ENCODE measurements around the gene ALPG. TPM values are rescaled to one million over a fixed set of nuclear protein-coding genes. Genes with fewer than 3 reads are reported as not detected.
"Not testable (repeated sequence)": the region's sequence is repeated elsewhere in the genome, so short reads cannot be mapped to it uniquely, and the experiment has no call there.

ALPG gene
- not detected in 2 replicates for total RNA-seq (2014; rRNA removed; shearing (Covaris generic))

DNA sequence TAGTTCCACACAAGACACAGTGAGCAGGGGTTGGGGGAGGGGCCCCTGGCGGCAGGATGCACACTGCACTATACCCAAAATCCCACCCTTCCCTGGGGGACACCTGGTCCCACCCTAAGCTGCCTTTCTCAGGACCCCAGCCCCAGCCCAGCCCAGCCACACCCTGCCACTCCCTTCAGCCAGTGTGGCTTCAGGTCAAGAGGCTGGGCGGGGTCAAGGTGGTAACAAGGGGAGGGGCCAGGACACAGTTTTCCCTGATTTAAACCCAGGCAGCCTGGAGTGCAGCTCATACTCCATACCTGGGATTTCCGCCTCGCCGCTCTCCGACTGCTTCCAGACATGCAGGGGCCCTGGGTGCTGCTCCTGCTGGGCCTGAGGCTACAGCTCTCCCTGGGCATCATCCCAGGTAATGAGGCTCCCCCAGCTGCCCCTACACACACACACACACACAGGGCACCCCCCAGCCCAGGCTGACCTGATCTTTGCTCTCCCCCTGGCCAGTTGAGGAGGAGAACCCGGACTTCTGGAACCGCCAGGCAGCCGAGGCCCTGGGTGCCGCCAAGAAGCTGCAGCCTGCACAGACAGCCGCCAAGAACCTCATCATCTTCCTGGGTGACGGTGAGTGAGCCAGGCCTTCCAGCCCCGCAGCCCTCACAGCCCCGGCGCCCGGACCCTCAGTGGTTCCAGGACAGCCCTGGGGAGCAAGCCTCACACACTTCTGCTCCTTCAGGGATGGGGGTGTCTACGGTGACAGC lies at the start of gene ALPG:
TSS of gene ALPG (plus strand) at position 289 of the 755 bp plus-strand sequence. CDS start at position 340, 51 bp downstream.
- no peak for DNase-seq (ENCODE audit: low read depth)

DNA sequence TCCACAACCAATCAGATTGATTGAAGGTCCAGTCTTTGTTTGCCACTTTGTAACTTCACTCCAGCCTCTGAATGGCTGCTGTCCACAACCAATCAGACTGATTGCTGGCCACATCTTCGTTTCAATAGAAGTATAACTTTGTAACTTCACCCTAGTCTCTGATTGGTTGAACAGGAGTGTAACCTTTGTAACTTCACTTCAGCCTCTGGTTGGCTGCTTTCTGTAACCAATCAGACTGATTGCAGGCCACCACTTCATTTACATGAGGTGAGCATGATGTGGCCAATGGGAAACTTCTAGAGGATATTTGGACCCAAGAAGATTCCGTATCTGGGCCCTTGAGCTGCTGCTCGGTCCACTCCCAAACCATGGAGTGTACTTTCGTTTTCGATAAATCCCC lies 45.0 kb upstream of the ALPG start:
- DNase-seq (ENCODE audit: low read depth): no peak

GRCh38 chr2:232362174-232362900 lies 44.3 kb upstream of the ALPG start:
- no peak for DNase-seq (ENCODE audit: low read depth)

GRCh38 chr2:232363064-232363783 lies 43.4 kb upstream of the ALPG start:
- DNase-seq (ENCODE audit: low read depth): not testable (repeated sequence)

DNA sequence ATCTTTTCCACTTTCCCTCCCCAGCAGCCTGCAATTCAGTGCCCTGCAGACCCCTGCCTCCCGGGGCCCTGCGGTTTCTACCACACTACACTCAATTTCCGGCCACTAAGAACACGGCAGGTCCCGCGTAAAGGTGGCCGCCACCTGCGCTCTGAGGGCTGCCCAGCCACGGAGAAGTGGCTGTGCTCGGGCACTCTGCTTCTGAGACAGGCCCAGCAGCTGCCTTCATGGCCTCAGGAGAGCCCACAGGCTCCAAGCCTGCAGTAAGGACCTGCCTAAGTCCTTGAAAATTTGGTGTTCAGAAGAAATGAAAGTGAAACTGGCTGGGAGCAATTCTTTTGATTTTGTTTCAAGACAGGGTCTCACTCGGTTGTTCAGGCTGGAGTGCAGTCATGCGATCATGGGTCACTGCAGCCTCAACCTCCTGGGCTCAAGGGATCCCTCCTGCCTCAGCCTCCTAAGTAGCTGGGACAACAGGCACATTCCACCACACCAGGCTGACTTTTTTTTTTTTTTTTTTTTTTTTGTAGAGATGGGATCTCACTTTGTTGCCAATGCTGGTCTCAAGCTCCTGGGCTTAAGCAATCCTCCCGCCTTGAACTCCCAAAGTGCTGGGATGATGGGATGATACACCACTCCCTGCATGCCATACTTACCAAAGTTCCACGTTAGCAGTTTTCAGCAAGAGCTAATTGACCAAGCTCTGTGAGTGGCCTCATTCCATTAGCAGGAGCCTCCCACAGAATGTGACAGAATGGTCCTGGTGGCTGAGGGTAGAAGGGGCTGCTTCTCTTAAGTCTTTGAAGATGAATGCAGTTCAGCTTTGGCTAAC lies 42.6 kb upstream of the ALPG start:
- peak; percentile 19 for DNase-seq (ENCODE audit: low read depth)

DNA sequence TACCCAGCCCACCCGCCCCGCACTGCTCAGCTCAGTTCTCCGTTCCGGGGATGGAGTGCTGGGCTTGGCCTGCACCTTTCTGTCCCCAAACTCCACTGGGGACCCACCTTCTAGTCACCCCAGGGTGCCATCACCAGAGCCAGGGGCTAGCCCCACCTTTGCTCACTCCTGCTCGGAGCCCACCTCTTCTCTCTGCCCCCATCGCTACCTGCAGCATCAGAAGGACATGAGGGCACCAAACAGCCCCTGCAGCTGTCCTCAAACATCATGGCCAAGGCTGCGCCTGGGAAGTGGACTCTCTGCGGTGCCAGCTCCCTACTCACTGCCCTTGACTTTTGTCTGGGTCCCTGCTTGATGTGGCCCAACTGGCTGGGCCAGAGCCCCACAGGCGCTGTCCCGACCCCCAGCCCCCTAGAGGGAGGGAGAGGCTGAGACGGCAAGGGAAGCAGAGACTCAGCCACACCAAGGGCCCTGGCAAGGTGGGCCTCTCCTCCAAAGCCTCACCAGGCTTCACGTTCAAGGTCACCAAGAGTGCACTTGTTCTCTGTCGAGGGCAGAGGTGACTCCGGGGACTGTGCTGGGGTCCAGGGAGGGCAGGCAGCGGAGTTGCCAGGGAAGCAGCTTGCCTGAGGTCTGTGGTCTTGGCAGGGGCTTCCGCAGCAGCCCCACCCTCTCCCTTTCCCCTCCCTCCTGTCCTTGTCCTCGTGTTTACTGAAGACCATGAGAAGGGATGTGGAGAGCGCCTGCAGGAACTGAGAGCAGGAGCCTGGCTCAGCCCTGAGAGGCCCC lies 41.6 kb upstream of the ALPG start:
- DNase-seq (ENCODE audit: low read depth): not testable (repeated sequence)

DNA sequence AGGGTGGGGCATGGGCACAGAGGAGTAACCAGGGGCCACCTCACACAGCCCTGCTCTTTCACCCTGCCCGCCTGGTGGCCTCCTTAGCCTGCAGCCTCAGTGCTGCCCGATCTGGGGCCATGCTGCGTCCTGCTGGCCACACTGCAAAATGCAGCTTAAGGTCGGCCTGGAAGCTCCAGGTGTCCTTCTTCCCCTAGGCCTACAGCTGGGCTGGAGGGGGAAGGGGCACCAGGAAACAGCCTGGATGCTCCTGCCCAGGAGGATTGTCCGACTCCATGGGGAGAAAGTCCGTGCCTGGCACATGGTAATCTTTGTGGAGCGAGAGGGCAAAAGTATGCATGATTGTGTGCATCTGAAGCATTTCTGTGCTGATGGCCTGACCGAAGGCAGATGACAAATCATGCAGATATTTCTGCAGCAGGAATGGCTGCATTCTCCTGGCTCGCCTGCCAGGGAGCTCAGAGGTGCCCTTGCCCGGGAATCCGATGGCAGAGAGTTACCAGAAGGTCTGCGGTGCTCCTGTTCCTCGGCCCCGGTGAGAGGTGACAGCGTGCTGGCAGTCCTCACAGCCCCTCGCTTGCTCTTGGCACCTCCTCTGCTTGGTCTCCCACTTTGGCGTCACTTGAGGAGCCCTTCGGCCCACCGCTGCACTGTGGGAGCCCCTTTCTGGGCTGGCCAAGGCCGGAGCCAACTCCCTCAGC lies 40.9 kb upstream of the ALPG start:
- peak; percentile 60 for DNase-seq (ENCODE audit: low read depth)

GRCh38 chr2:232366461-232366860 lies 40.2 kb upstream of the ALPG start:
- not testable (repeated sequence) for DNase-seq (ENCODE audit: low read depth)

GRCh38 chr2:232367016-232367415 lies 39.6 kb upstream of the ALPG start:
- no peak for DNase-seq (ENCODE audit: low read depth)

GRCh38 chr2:232367591-232368233 lies 38.9 kb upstream of the ALPG start:
- peak; percentile 35 for DNase-seq (ENCODE audit: low read depth)

DNA sequence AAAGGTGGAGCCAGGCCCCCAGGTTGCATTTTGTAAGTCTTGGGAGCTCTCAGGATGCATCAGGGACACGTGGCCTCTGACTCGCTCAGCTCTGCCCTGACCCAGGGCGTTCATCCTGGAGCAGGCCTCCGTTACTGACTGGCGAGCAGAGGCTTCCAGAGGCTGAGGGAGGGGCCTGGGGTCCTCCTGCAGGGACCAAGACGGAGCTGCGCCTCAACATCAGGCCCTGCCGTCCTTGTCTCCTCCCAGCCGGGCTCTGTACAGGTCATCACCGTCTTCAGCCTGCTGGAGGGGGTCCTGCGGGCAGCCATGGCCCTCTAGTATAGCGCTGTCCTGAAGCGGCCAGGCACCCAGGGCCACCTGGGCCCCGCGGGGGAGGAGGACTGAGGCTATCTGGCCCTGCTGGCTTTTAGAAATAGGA lies 38.3 kb upstream of the ALPG start:
- DNase-seq (ENCODE audit: low read depth): peak; percentile 47

GRCh38 chr2:232369126-232369951 lies 37.3 kb upstream of the ALPG start:
- DNase-seq (ENCODE audit: low read depth): no peak

DNA sequence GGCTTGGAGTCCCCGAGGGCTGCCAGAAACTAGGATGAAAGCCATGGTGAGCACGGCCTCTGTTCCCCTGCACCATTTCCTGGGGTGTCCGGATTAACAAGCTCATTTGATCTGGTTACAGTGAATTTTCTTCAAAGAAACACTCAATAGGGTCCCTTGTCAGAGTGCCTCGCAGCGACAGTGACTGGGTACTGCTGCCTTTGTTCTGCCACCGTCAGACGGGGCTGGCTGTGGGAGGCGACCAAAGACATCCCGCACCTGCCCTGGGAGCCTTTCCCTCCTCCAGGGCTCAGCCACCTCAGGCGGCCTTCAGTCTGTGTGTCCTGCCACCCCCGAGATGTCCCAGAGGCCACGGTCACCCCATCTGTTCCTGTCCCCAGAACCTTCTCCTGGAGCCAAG lies 36.6 kb upstream of the ALPG start:
- DNase-seq (ENCODE audit: low read depth): not testable (repeated sequence)

GRCh38 chr2:232372231-232373208 lies 34.1 kb upstream of the ALPG start:
- DNase-seq (ENCODE audit: low read depth): peak; percentile 38

- DNase-seq (ENCODE audit: low read depth): no peak
Measured at GRCh38 chr2:232374356-232374755, 32.3 kb upstream of the ALPG start.

- no peak for DNase-seq (ENCODE audit: low read depth)
Measured at GRCh38 chr2:232375164-232375563, 31.5 kb upstream of the ALPG start.

DNA sequence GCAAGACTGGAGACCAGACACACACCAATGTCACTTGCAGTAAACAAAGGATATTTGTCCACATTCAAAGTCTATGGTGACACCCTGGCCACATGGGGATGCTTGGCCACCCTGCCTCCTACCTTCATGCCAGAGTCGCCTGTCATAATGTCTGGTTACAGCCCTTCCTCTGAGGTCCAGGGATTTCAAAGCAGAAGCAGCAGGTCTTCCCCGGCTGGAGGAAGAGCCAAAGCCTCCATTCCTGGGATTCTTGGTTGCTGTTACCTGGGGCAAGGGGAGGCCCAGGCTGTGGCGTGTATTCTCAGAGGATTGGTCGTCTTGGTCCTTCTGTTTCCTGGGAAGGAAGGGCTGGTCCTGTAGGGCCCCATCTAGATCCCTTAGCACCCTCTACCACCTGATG lies 30.4 kb upstream of the ALPG start:
- DNase-seq (ENCODE audit: low read depth): no peak

Data from Daoy (cell line).